Vagina (tissue), 2 donors: ENCODE results near the gene CELA2A.

ENCODE experiments used
- POLR2A ChIP-seq, 2 donors: fragments of 450-650 bp; IDR thresholded peaks; one replicate each; pipeline ENCODE4 v1.6.1; 2017; ENCODE audit warnings: antibody characterized with exemption in 2 of 2, mild to moderate bottlenecking in 2 of 2, moderate library complexity in 2 of 2
- TF ChIP-seq, protein P1 (sequence below), 3 experiments: fragments of 450-650 bp in 2 of 3; fragments of 200-600 bp in 1 of 3; sonication (generic) in 1 of 3; IDR thresholded peaks; one replicate each; pipeline ENCODE4 v1.5.1; 2017 to 2019; ENCODE audit warnings: antibody characterized with exemption in 3 of 3, mild to moderate bottlenecking in 2 of 3, moderate library complexity in 2 of 3

DNA sequence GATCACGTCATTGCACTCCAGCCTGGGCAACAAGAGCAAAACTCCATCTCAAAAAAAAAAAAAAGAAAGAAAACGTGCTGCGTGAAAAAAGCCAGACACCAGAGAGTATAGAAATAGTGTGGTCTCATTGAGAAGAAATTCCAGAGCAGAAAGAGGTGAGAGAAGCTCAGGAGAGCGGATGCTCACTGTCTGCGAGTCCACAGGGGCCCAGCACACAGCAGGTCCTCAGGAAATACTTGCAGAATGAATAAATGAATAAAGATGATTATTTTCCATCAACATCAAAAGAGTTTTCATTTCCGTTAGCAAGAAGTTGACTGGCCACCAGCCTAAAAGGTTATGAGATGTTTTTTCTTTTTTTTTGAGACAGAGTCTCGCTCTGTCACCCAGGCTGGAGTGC lies 53.1 kb downstream of the CELA2A start:
- TF ChIP-seq POLR2A (IDR thresholded peaks at IDR 0.05): no peak
- TF ChIP-seq, protein P1, sequence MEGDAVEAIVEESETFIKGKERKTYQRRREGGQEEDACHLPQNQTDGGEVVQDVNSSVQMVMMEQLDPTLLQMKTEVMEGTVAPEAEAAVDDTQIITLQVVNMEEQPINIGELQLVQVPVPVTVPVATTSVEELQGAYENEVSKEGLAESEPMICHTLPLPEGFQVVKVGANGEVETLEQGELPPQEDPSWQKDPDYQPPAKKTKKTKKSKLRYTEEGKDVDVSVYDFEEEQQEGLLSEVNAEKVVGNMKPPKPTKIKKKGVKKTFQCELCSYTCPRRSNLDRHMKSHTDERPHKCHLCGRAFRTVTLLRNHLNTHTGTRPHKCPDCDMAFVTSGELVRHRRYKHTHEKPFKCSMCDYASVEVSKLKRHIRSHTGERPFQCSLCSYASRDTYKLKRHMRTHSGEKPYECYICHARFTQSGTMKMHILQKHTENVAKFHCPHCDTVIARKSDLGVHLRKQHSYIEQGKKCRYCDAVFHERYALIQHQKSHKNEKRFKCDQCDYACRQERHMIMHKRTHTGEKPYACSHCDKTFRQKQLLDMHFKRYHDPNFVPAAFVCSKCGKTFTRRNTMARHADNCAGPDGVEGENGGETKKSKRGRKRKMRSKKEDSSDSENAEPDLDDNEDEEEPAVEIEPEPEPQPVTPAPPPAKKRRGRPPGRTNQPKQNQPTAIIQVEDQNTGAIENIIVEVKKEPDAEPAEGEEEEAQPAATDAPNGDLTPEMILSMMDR (IDR thresholded peaks at IDR 0.05): no peak
